Left cardiac atrium (tissue), 4 donors: Measurements from ENCODE around the gene SLCO3A1. TPM values are rescaled to one million over a fixed set of nuclear protein-coding genes. Genes with fewer than 3 reads are reported as not detected.

Experiments
- ATAC-seq, 2 donors: fragments of 200-7000 bp; cut with Tn5 transposase; one replicate each; pipeline ENCODE4 v1.9.1; 2020; ENCODE audit warnings: mild to moderate bottlenecking in 2 of 2, moderate library complexity in 2 of 2
- DNase-seq: peaks from one replicate; pipeline ENCODE4 v3.0.0-alpha.2; 2020
- intact Hi-C, 2 donors: fragments of 100-400 bp; cut with DNase I; formaldehyde crosslinking; loops; one replicate each; pipeline versions ENCODE4 v1.14.1 to v1.15.1; 2022 to 2023
- total RNA-seq, 2 donors: library from RNA; stranded (reverse); fragmentation: NEBNext Ultra II Directional; extraction: Animal tissue kit (Norgen Biotek cat#: 25700); gene quantifications; one replicate each; pipeline ENCODE4 v1.2.1, GENCODE V29; 2021
- donor health status: DM: no; HTN: yes; CAD: no.
- donor health status: DM: no; HTN: yes; CAD: no; lungs with severe emphysema.
- donor health status: DM: yes; HTN: yes; CAD: no.
- donor health status: Dilated cardiomyopathy.

SLCO3A1 gene
- total RNA-seq, 2 donors from 2014 or later = 37.8 to 47.7 TPM

GRCh38 chr15:91967935-91968606 lies 114.6 kb downstream of the SLCO3A1 start:
- intact Hi-C loops = no loop called here
- DNase-seq = no peak
- ATAC-seq = peak in 1 of 2 donors; percentile 35

- intact Hi-C loops = no loop called here
- DNase-seq (no peak), ATAC-seq (no peak)
Measured at GRCh38 chr15:91968610-91969009, 115.1 kb downstream of the SLCO3A1 start.

DNA sequence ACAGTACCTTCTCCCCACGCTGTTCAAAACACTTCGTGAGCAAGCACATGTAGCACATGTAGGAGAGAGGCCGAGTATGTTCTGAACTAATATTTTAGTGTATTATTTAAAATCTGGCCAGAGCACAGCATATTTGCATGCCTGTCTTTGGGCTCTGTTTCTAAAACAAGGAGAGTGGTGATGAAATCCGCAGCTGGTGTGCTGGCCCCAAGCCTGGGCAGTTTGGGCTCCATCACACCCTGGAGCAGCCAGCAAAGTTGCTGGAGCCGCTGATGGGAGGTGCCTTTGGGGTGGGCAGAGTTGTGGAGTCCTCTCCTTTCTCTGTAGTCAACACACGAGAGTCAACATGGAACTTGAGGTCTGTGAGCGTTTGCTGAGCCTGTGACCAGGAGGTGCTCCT lies 116.6 kb downstream of the SLCO3A1 start:
- ATAC-seq = peak; percentile 61 to 84
- intact Hi-C loops = no loop called here
- DNase-seq = peak; percentile 82

DNA sequence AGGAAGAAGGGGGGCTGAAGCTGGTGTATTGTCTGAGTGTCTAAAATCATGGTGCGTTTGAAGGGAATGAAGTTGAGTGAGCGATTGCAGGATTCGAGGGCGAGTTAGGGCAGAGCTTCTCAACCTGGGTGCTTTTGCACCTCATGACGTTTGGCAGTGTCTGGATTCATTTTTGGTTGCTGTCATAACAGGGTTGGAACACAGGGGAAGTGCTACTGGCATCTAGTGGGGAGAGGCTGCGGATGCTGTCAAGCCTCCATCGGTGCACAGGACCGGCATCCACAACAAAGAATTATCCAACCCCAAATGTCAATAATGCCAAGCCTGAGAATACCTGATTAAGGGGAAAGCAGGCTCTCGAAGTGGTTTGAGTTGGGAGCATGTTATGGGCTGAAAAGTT lies 120.0 kb downstream of the SLCO3A1 start:
- peak in 1 of 2 donors; percentile 32 for ATAC-seq
- no peak for DNase-seq
- intact Hi-C loops = no loop called here

DNA sequence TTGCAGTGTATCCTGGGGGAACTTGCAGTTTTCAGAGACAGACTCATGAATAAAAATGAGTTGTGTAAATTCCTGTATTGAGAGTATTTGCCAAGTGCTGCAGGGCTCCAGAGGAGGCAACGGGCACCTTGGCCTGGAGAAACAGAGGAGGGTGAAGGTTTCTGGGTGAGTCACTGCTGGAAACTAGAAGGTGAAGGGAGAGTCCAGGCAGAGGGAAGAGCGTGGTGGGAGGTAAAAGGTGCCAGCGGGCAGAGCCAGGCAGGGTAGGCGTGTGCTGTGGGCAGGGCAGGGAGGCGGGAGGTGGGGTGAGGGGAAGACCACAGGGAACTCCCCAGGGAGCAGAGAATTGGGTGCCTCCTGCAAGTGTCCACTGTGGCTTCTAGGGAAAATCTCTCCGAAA lies 120.8 kb downstream of the SLCO3A1 start:
- intact Hi-C loops = no loop called here
- ATAC-seq = peak in 1 of 2 donors; percentile 89
- no peak for DNase-seq

- ATAC-seq (peak; percentile 48 to 49), DNase-seq (no peak)
- intact Hi-C loops = no loop called here
Measured at GRCh38 chr15:91975241-91975978, 121.9 kb downstream of the SLCO3A1 start.

DNA sequence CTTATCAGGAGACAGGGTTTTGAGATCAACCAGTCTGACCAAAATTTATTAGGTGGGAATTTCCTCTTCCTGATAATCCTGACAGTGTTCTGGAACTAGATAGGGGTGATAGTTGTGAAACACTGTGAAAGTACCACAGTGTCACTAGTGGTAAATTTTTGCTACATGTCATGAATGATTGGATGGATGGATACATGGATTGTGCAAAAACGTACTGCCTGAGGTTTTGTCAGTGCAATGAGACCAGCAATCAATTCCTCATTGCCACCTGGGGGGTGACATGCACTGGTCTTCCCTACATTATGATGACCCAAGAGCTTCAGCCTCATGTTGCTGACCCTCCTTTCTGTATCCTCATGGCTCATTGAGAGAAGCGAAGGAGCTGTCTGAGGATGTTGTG lies 123.5 kb downstream of the SLCO3A1 start:
- intact Hi-C loops = no loop called here
- DNase-seq = no peak
- no peak for ATAC-seq

- ATAC-seq = peak; percentile 80 to 85
- DNase-seq = no peak
- intact Hi-C loops = no loop called here
Measured at GRCh38 chr15:91980502-91981267, 127.2 kb downstream of the SLCO3A1 start.

- intact Hi-C loops = no loop called here
Measured at GRCh38 chr15:91981821-91982800, 128.6 kb downstream of the SLCO3A1 start.

GRCh38 chr15:91983729-91984340 lies 130.3 kb downstream of the SLCO3A1 start:
- ATAC-seq = peak in 1 of 2 donors; percentile 63
- no peak for DNase-seq
- intact Hi-C loops = no loop called here

More at GRCh38 chr15:91981821-91982800, 128.6 kb downstream of the SLCO3A1 start:
- ATAC-seq = no peak
- DNase-seq = no peak

GRCh38 chr15:91985297-91985696 lies 131.8 kb downstream of the SLCO3A1 start:
- intact Hi-C loops = no loop called here
- DNase-seq = no peak

GRCh38 chr15:91988071-91988470 lies 134.6 kb downstream of the SLCO3A1 start:
- ATAC-seq (no peak), DNase-seq (no peak)
- intact Hi-C loops = no loop called here

More at GRCh38 chr15:91985297-91985696, 131.8 kb downstream of the SLCO3A1 start:
- no peak for ATAC-seq

- intact Hi-C loops = no loop called here
- ATAC-seq = no peak
- no peak for DNase-seq
Measured at GRCh38 chr15:91988655-91989054, 135.1 kb downstream of the SLCO3A1 start.

DNA sequence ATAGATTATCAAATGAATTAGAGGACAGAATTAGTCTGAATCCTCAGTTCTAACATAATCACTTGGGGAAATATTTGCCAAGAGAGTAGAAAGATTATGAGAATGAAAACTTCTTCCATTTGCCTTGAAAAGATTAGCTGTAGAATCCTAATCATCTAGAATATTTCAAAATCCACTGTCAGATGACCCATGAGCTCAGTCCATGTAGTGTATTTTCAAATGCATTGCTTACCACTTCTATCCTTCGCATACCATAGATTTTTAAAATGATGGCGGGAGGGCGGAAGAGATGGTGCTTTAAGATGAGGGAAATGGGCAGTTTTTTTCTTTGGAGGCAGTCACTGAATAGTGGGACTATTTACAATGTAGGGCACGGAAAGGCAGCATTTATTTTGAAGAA lies 136.3 kb downstream of the SLCO3A1 start:
- ATAC-seq = no peak
- intact Hi-C loops = no loop called here
- no peak for DNase-seq

- DNase-seq (no peak), ATAC-seq (no peak)
- intact Hi-C loops = no loop called here
Measured at GRCh38 chr15:91992945-91993344, 139.4 kb downstream of the SLCO3A1 start.

DNA sequence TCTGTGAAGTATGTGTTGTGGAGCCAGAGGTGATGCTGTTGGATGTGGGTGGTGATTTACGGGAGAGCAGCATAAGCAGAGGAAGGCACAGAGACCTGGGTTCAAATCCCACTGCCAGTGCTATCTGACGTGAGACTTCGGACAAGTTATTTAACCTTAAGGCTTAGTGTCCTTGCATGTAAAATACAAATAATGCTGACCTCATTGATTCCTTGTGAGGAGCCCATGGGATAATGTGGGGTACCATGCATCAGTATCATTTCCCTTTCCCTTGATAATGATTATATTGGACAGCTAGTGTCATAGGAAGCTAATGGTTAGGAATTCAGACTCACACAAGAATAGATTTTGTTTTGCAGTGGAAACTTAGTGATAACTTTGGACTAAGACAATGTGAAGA lies 141.6 kb downstream of the SLCO3A1 start:
- ATAC-seq = no peak
- intact Hi-C loops = no loop called here

DNA sequence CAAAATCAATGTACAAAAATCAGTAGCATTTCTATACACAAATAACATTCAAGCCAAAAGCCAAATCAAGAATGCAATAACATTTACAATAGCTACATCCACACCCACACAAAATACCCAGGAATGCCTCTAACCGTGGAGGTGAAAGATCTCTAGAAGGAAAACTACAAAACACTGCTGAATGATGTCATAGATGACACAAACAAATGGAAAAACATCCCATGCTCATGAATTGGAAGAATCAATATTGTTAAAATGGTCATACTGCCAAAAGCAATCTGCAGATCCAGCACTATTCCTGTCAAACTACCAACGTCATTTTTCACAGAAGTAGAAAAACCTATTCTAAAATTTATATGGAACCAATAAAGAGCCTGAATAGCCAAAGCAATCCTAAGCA lies 143.7 kb downstream of the SLCO3A1 start:
- DNase-seq (no peak), ATAC-seq (no peak)
- intact Hi-C loops = no loop called here

More for the DNA sequence above, 141.6 kb downstream of the SLCO3A1 start:
- no peak for DNase-seq

- no peak for DNase-seq
- intact Hi-C loops = no loop called here
- no peak for ATAC-seq
Measured at GRCh38 chr15:92000709-92001108, 147.2 kb downstream of the SLCO3A1 start.
